Measurements from ENCODE around the gene DNAH9. TPM values are rescaled to one million over a fixed set of nuclear protein-coding genes. Genes with fewer than 3 reads are reported as not detected.

Gene DNAH9
- polyA plus RNA-seq, 2 of the 4 experiments (the other 2 are of a cell fraction), result 0.03 to 0.04 TPM

DNA sequence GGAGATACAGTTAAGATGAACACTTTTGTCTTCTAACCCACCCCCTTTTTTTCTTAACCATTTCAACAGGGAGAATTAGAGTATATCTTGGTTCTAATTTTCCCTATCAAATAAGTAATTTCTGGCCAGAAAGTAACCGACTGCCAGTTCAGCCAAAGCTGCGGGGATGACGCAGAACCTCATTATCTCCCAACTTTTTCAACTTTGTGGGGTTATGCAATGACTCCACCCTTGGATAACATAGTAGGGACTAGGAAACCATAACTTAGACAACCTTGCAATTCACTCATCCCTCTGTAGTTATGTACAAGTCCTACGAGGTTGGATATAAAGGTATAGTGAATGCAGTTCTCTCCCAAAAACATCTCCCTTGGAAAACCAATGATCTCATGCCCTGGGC lies 215.0 kb downstream of the DNAH9 start (continued):
- no peak for TF ChIP-seq EHMT2 (IDR thresholded peaks at IDR 0.05; ENCODE audit: low read depth)
- TF ChIP-seq CBX8 (IDR thresholded peaks at IDR 0.05), result no peak
- TF ChIP-seq EP300 (IDR thresholded peaks at IDR 0.05), result no peak
- no peak for TF ChIP-seq EHF (CRISPR knock-in tag; IDR thresholded peaks at IDR 0.05)
- TF ChIP-seq HDAC2 (IDR thresholded peaks at IDR 0.05), result no peak
- TF ChIP-seq, protein P1, sequence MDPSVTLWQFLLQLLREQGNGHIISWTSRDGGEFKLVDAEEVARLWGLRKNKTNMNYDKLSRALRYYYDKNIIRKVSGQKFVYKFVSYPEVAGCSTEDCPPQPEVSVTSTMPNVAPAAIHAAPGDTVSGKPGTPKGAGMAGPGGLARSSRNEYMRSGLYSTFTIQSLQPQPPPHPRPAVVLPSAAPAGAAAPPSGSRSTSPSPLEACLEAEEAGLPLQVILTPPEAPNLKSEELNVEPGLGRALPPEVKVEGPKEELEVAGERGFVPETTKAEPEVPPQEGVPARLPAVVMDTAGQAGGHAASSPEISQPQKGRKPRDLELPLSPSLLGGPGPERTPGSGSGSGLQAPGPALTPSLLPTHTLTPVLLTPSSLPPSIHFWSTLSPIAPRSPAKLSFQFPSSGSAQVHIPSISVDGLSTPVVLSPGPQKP (IDR thresholded peaks at IDR 0.05; ENCODE audit: low read depth, low read length), result no peak
- TF ChIP-seq HEYL (CRISPR knock-in tag; IDR thresholded peaks at IDR 0.05), result no peak
- TF ChIP-seq ESRRA (IDR thresholded peaks at IDR 0.05; ENCODE audit: borderline replicate concordance, low read length), result no peak

DNA sequence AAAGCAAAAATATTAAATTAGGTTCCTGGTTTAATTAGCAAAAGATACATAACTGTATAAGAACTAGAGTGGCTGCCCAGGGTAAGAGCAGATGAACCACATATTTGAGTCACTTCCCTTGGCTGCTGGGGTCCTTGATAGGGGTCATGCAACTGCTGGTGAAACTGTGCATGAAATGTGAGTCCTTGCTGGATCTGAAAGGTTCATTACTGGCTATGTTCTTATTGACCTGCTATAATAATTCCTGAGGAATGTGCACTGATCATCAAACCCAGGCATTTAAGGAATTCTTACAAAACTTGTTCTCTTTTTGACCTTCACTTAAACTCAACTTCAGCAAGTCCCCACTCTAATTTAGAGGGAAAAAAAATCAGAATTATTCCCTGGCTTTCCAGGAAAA lies 215.6 kb downstream of the DNAH9 start:
- H3K9me3 ChIP-seq, result no peaks in the 10 kb centered on the region
- FAIRE-seq (no peak), DNase-seq (ENCODE audit: low read depth in 1 of 2, low spot score in 1 of 2) (no peak), ATAC-seq (no peak)
- H3K4me3 ChIP-seq, result no peak overlapping the region
- CTCF ChIA-PET, result no interaction called here
- POLR2A ChIA-PET, result no interaction called here
- H3K4me1 ChIP-seq, result no peaks in the 10 kb centered on the region
- TF ChIP-seq HDAC2 (IDR thresholded peaks at IDR 0.05) (no peak), ZFP36 (IDR thresholded peaks at IDR 0.05; ENCODE audit: borderline replicate concordance, partially characterized antibody) (no peak), MAFK (IDR thresholded peaks at IDR 0.05; ENCODE audit: partially characterized antibody) (no peak), NPAS2 (CRISPR knock-in tag; IDR thresholded peaks at IDR 0.05; ENCODE audit: borderline replicate concordance) (no peak), HOXA7 (CRISPR knock-in tag; IDR thresholded peaks at IDR 0.05) (no peak), EP300 (IDR thresholded peaks at IDR 0.05) (no peak)
- TF ChIP-seq, protein P2, sequence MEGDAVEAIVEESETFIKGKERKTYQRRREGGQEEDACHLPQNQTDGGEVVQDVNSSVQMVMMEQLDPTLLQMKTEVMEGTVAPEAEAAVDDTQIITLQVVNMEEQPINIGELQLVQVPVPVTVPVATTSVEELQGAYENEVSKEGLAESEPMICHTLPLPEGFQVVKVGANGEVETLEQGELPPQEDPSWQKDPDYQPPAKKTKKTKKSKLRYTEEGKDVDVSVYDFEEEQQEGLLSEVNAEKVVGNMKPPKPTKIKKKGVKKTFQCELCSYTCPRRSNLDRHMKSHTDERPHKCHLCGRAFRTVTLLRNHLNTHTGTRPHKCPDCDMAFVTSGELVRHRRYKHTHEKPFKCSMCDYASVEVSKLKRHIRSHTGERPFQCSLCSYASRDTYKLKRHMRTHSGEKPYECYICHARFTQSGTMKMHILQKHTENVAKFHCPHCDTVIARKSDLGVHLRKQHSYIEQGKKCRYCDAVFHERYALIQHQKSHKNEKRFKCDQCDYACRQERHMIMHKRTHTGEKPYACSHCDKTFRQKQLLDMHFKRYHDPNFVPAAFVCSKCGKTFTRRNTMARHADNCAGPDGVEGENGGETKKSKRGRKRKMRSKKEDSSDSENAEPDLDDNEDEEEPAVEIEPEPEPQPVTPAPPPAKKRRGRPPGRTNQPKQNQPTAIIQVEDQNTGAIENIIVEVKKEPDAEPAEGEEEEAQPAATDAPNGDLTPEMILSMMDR (IDR thresholded peaks at IDR 0.05), result no peak
- TF ChIP-seq, protein P1 (IDR thresholded peaks at IDR 0.05; ENCODE audit: low read depth, low read length), result no peak
- TF ChIP-seq, protein P3, sequence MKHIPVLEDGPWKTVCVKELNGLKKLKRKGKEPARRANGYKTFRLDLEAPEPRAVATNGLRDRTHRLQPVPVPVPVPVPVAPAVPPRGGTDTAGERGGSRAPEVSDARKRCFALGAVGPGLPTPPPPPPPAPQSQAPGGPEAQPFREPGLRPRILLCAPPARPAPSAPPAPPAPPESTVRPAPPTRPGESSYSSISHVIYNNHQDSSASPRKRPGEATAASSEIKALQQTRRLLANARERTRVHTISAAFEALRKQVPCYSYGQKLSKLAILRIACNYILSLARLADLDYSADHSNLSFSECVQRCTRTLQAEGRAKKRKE (CRISPR knock-in tag; IDR thresholded peaks at IDR 0.05; ENCODE audit: low read depth), result no peak
- no peak overlapping the region for H3K27ac ChIP-seq
- H3K4me2 ChIP-seq, result no peak overlapping the region

DNA sequence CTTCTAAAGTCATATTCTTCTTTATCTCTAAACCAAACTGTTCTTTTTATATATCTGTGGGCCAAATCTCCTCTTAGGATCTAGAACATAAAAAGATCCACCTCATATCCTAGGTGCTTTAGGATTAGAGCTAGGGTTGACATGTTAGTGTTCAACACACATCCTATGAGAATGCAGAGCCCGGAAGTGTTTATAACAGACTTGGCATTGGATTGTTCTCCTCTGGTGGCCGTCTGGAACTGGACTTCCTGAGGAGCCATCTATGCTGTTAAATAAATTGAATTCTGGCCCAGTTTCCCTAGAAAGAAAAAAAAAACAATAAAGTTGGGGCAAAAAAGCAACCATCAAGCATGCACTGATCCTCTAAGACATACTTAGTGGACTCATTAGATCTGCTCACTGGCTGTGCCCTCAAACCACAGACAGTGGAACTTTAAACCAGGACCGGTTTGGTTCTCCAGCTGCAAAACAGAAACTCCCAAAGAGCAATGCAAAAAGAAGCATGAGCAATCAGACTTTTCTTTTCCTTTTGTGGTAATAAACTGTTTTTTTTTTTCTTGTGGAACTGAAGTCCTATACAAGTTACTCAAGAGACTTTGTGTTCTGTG lies 216.5 kb downstream of the DNAH9 start:
- FAIRE-seq (peak; percentile 32), DNase-seq (ENCODE audit: low read depth in 1 of 2, low spot score in 1 of 2) (no peak), ATAC-seq (no peak)
- ChIA-PET CTCF (no interaction called here), POLR2A (no interaction called here)
- Histone ChIP-seq H3K27ac (no peak overlapping the region), H3K4me2 (no peak overlapping the region), H3K4me1 (no peaks in the 10 kb centered on the region), H3K9me3 (no peaks in the 10 kb centered on the region), H3K4me3 (no peak overlapping the region)
- 0% methylated on average over 3 of the region's 3 CpGs for WGBS (ENCODE audit: missing lambda C conversion rate)
- TF ChIP-seq, protein P1 (IDR thresholded peaks at IDR 0.05; ENCODE audit: low read depth, low read length), result no peak
- TF ChIP-seq RARB (CRISPR knock-in tag; IDR thresholded peaks at IDR 0.05) (no peak), HOXA7 (CRISPR knock-in tag; IDR thresholded peaks at IDR 0.05) (no peak), FOSB (CRISPR knock-in tag; IDR thresholded peaks at IDR 0.05) (no peak), EHF (CRISPR knock-in tag; IDR thresholded peaks at IDR 0.05) (no peak), RCOR1 (IDR thresholded peaks at IDR 0.05; ENCODE audit: low read depth, low read length) (no peak), ZSCAN20 (CRISPR knock-in tag; IDR thresholded peaks at IDR 0.05) (no peak), CHD2 (IDR thresholded peaks at IDR 0.05; ENCODE audit: low read length, partially characterized antibody) (no peak)
- TF ChIP-seq, protein P4, sequence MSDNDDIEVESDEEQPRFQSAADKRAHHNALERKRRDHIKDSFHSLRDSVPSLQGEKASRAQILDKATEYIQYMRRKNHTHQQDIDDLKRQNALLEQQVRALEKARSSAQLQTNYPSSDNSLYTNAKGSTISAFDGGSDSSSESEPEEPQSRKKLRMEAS (IDR thresholded peaks at IDR 0.05), result no peak
- TF ChIP-seq, protein P3 (CRISPR knock-in tag; IDR thresholded peaks at IDR 0.05; ENCODE audit: low read depth), result no peak
- TF ChIP-seq, protein P5, sequence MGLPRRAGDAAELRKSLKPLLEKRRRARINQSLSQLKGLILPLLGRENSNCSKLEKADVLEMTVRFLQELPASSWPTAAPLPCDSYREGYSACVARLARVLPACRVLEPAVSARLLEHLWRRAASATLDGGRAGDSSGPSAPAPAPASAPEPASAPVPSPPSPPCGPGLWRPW (IDR thresholded peaks at IDR 0.05), result no peak
- TF ChIP-seq, protein P2 (IDR thresholded peaks at IDR 0.05), result no peak
- TF ChIP-seq, protein P6, sequence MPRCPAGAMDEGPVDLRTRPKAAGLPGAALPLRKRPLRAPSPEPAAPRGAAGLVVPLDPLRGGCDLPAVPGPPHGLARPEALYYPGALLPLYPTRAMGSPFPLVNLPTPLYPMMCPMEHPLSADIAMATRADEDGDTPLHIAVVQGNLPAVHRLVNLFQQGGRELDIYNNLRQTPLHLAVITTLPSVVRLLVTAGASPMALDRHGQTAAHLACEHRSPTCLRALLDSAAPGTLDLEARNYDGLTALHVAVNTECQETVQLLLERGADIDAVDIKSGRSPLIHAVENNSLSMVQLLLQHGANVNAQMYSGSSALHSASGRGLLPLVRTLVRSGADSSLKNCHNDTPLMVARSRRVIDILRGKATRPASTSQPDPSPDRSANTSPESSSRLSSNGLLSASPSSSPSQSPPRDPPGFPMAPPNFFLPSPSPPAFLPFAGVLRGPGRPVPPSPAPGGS (IDR thresholded peaks at IDR 0.05), result no peak
